Endometrium (tissue), 2 donors: ENCODE measurements around the gene SGMS2.
A peak's percentile ranks its signal among the peaks of the same experiment; 100 is the strongest.

Experiments used
- FAIRE-seq: peaks from 2 replicates; lab custom pipeline; 2012; peaks lifted over from hg19 to GRCh38; lab: Jason Lieb, UNC
- donor health status: control.
- donor health status: control.

SGMS2 gene

DNA sequence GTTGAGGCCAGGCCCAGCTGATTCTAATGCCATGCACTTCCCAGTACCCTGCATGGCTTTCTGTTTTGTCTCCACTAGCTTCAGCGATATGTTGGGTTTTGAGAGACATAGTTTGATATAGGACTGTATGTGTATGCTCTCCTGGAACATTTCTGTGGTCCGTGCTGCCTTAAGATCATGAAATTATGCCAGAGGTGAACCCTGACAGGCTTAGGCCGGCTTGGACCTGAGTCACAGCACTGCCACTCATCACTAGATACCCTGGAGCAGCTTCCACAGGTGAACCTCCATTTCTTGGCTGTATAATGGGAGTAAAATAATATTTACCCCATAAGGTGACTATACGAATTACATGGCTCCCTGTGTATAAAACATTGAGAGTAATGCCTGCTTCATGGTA, 6.4 kb downstream of the SGMS2 start:
- no peak for FAIRE-seq

DNA sequence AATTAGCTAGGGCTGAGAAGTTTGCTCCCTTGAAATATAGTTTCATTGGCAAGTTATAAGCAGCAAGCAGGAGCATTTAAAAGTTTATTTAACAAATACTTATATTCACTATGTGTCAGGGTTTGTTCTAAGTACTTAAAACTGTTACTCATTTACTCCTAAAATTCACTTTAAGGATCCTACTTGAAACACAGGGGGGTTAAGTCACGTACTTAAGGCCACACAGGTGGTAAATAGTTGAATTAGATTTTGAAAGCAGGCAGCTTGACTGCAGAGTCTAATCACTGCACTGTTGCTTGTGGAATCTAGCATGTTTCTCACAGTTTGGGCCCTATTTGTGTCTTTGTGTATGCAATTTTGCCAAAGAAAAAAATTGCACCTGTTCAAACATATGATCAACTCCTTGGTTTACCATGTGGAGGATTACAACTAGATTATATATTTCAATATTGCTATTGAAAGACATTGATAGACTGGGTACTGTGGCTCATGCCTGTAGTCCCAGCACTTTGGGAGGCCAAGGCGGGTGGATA, 7.6 kb downstream of the SGMS2 start:
- FAIRE-seq: no peak

DNA sequence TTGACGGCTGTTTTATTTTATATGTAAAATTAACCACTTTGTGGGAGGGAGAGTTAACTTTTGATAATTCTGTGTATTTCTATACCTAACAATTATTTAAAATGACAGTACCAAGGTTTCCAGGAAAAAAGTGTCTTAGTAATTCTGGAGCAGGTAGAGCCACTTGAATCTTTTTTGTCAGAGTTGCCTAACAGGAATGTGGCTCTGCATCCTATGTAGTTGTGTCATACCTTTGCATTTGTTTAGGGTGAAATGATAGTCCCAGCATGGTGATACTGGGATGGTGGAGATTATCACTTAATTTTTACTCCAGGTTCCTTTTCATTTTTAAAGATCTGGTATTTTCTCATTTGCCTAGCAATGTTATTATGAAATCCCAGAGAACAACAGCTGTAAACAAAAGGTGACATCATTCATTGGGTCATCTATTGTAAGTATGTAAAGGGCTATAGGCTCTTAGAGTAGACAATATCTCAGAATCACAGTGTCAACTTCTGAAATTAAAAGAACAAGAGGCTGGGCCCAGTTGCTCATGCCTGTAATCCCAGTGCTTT, 9.6 kb downstream of the SGMS2 start:
- no peak for FAIRE-seq

DNA sequence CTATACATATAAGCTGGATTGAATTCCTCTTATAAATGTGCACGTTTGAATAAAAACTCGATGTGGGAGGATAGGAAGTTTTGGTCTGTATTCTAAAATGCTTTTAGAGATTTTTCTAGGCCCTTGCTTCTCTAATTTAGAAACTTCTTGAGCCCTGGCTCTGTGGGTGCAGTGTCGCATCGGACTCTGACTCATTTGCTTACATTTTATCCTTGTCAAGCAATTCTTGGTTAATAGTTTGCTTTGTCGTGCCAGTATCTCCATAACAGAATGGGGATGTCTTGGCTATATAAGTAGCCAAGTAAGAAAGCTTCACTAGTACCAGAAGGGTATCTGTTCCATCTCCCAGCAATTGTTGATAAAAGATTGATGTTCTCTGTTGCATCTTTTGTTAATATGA, 10.7 kb downstream of the SGMS2 start:
- FAIRE-seq: no peak

DNA sequence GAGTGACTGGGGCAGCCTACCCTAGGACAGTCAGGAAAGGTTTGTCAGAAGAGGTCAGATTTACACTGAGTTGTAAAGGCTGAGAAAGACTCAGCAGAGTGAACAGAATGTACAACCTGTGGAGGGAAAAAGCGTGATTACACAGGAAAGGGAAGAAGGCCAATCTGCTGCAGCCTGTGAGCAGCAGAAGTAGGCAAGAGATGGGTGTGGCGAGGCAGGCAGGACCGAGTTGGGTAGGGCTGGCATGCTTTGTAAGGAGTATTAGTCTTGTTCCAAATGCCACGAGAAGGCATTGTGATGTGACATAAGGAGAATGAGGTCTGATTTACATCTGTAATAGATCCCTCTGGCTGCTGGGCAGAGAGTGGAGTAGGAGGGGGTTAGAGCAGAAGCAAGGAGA, 12.6 kb downstream of the SGMS2 start:
- FAIRE-seq: no peak

DNA sequence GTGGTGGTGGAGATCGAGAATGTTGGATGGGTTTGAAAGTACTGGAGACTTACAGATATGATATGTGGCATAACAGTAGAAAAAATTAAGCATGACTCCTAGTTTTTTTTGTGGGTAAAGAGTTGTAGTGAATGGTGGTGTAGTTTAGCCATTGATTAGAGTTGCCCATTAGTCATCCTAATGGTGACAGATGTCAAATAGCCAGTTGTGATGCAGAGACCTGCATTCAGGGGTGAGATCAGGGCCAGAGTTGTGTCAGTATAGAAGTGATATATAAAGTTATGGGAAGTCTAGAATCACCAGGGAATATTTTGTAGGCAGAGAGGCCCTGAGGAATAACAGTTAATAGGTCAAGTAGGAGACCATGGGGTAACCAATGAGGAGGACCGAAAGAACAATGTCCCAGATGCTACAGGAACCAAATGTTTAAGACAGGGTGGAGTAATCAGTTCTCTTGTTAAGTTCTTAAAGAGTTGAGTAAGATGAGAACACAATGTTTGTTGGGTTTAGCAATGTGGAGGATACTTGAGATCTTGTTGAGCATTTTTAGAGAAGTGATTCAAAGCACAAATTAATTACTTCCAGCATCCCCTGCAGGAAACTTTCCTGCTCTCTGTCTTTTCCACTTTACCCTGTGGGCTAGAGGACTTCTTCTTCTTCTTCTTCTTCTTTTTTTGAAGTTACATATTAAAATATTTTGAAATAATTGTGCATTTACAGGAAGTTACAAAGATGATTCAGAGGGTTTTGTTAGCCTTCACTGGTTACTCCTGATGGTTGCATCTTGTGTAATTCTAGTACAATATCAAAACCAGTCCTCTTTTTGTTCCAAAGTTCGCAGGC, 13.3 kb downstream of the SGMS2 start:
- no peak for FAIRE-seq

DNA sequence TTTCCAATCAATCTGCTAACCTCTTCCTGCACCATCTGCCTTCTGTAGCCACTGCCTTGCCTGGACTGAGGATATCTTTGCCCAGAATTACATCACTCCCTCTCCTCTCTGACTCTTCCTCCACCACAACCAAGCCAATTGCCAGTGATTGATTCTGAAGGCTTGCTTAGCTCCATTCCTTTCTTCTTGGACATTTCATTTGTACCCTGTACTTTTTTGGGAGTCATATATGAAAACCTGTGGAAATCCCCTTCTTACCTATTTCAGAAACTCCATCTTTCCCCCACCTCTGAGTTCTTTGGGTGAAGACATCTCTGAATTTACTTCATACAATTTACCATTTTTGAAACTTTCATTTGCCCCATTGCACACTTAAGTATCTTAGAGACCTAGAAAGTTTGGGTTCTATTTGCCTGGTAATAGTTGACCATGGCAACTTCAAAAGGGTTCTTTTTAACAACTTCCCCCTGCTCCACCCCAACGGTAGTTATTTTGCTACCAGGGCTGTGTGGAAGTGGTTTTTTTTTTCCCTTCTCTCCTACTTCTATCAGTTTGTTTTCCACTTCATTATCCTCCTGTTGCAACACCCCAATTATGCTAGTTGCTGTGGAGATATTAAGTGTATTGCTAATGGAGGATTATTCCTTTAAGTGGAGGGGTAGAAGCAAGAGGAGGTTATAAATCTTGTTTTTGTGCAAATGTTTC, 14.3 kb downstream of the SGMS2 start:
- no peak for FAIRE-seq

DNA sequence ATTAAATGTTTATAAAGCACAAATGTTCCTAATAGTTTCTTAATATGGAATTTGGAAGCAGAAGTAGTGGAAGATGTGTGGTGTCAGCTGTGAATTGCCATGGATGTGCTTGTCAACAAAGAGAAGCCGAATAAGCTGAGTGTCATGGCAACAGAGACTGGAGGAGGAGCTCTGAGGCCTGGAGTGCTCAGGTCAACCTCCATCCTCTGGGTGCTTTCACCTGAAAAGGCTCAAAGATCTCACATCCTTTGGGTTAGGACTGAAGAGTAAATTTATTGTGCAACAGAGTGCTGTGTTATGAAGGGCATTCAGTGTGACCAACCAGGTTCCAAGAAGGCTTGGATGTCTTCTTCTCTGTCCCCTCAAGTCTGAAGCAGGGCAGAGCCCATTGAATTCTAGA, 18.7 kb downstream of the SGMS2 start:
- no peak for FAIRE-seq

DNA sequence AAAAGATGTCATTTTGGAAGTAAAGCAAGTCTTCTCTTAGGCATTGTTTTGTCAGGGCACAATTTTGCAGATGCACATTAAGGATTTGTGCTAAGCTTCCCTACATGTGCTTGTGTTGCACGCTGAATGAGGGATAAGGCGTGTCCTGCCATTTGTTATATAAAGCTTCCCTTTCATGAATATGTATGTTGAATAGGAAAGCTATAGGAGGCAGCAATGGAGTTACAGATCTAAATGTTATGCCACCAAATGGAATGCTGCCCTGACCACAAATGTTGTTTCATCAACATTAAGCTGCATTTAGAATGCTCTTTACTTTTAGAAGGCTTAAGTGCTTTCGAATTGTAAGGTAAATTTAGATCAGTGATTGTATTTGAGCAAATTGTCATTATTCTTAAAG, 20.9 kb downstream of the SGMS2 start:
- FAIRE-seq: no peak

DNA sequence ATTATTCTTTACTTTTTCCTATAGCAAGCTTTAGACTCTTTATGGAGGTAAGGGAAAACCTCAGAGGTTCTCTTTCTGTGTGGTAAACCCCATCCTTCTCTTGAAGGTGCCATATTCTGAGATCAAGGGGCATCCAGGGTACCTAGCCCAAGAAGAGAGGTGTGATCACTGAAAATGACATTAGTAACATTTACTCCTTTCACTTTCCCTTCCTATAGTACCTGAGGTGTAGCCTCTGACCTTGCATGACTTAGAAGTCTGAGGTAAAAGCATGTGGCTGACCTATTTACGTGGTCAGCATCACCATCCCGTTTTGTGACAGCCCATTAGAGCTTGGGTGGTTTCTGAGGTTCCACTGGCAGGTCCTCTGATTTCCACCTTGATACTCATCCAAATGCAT, 25.7 kb downstream of the SGMS2 start:
- FAIRE-seq: no peak

DNA sequence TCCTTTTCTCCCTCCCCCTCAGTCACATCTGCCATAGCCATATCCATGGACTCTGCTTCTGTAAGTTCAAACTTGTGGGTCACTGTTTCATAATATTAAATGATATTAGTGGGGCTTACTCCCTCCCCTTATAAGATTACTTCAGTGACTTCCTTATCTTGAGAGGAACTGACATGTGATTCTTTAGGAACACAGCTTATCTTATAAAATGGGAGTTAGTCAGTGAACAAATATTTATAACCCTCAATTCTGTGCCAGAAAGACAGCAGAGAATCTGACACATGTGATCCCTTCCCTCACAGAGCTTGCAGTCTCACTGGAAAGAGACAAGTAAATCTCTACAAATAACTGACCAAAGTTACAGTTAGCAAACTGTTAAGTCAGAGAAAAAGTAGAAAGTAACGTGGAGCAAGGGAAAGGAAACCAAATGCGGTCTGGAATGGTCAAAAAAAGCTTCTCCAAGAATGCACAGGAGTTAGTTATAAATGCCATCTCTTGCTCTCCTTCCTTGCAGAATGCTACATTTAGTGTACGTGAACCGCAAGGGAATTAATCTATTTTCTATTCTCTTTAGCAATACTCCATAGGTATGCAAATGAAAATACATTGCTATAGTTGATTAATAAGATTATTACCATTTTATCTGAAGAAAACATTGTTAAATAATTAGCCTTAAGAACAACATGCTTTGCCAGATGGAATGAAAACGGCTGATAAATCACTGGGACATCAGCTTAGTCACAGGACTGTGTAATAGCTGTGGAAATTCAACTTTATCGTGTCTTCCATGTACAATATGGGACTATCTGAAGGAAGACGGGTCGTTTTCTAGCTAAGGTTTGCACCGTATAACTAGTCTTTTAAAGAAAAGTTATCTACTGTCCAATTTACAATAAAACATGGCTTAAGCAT, 29.0 kb downstream of the SGMS2 start:
- FAIRE-seq: no peak

DNA sequence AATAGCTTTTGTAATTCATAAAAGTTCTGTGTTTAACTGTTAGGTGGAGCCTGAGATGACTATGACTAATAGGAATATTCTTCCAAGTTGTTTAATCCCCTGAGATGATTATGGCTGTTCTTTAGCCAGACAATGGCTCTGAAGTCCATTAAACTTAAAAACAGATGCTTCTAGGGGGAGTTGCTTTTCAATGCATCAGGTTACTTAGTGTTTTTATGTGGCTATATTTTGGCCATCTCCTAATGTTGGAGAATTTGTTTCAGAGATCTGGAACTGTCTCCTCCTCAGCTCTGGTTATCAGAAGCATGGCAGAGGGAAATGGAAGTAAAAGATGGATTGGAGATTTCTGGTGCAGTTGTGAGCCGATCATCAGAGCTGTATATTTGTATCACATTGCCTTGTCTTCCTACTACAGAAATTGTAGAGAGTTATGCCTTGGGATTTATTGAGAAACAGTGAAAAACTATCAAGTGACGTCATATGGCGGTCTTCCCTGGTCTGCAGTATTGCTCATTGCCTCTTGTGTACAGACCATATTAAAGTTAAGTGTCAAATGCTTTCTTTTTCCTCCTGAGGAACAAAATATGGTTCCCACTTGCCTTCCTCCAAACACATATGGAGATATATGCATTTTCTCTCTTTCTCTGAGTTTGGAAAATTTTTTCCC, 29.8 kb downstream of the SGMS2 start:
- peak; percentile 29 for FAIRE-seq

DNA sequence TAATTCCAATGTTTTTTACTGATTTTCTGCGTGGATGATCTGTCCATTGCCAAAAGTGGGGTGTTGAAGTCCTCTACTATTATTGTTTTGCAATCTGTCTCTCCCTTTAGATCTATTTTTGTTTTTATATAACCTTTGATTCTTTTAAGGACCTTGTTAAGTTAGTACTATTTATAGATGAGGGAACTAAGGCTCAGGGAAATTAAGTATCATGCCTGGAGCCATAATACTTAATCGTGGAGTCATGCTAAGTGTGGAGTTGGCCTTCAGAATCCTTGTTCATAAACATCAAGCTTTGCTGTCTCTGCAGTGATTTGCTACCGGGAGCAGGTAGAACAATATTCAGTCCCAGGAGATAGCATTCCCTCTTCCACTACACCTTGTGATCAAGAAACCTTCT, 31.0 kb downstream of the SGMS2 start:
- FAIRE-seq: no peak

DNA sequence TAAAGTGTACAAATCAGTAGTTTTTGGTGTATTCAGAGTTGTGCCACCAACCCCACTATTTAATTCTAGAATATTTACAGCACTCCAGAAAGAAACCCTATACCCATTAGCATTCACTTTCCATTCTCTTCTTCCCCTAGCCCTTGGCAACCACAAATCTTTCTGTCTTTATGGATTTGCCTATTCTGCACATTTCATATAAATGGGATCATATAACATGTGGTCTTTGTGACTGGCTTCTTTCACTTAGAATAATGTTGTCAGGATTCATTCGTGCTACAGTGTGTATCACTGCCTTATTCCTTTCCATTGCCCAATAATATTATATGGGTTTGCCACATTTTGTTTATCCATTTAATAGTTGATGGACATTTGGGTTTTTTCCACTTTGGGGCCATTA, 32.2 kb downstream of the SGMS2 start:
- no peak for FAIRE-seq

DNA sequence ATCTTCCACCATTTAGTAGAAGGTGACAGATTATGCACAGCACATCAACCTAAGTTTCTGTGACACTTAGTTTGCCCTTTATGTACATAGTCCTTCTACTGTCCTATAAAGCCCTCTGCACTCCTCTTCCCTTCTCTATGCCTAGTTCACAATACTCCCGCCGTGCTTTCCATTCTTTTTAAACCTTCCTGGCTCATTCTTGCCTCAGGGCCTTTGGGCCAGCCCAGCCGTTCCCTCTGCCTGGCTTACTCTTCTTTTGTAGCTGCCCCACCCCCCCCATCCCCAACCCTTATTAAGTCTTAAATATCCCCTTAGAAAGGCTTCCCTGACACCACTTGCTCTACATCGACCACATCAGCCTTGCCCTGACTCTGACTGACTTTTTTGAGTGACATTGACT, 33.0 kb downstream of the SGMS2 start:
- no peak for FAIRE-seq

DNA sequence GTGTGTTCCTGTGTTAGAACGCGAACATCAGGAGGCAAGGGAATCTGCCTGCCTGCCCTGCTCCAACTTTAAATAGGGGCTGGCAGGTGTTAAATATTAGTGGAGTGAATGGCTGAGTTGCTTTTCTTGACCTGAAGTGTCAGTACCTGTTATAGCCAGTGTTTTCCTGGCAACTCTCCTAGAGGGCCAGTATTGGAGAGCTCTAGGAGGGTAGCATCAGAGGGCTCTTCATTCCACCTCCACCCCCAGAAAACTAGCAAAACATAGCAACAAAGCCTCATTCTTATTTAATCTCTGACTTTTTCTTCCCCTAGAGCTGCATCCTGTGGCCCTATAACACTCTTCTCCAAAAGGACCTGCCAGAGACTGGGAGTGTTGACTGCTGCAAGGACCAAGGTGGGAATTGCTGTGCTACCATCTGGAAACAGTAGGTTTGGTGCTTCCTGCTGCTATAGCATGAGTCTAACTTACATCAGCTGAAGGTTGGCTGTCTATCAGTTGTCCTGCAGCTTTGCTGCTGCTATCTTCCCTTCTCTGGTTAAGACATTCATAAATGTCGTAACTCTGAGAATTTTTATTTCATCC, 33.5 kb downstream of the SGMS2 start:
- no peak for FAIRE-seq

DNA sequence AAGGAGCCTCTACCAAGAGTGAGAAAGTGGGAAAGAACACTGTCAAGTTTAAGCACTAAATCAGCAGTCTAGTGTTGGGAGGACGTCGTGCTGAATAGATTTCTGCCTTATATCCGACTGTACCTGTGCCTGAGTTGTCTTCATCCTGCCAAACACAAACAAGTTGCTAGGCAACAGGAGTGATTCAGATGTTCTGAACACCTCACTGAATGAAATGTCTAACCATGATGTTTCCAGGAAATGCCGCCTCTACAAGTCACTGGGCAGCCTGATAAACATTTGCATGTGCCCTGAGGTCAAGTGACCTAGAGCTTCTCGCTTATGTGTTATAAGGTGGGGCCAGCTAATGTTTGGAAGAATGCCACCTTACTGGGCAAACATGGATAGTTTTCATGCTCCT, 37.9 kb downstream of the SGMS2 start:
- FAIRE-seq: no peak

DNA sequence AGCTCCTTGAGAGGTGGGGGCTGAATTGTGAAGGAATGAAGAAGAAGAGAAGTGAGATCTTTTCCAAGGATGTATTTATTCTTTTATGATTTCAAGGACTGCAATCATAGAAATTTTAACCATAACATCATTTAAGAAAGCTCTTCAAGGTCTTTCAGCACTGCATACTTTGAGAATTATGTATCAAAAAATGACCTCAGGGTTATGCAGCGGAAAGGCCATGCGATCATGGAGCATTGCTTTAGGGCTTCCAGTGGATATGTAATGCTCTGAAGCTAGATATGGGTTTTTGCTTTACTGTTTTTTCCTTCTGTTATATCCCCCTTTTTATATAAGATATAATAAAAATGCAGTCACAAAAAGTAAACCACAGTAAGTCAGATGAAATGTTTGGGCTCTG, 38.7 kb downstream of the SGMS2 start:
- FAIRE-seq: no peak

DNA sequence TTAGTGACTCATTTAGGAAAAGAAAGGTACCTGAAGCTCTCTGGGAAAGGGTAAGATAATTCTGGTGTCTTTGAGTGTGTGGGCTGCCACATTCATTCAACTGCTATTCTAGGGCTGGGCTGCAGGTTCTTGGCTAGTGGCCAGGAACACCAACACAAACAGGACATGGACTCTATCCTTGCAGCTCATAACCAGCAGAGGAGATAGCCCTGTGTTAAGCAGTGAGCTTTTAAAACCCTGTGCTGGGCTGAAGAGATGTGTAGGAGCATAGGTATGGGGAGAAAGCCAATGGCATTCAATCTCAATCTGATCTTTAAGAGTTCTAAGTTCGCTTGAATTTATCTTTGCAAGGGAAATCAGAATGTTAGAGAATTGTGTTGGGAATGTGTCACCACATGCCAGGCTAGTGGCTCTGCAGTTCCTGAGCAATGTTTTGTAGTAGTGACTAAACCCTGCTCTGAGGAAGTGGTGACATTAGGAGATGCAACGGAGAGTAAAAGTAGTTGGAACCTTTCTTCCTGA, 39.2 kb downstream of the SGMS2 start:
- no peak for FAIRE-seq

DNA sequence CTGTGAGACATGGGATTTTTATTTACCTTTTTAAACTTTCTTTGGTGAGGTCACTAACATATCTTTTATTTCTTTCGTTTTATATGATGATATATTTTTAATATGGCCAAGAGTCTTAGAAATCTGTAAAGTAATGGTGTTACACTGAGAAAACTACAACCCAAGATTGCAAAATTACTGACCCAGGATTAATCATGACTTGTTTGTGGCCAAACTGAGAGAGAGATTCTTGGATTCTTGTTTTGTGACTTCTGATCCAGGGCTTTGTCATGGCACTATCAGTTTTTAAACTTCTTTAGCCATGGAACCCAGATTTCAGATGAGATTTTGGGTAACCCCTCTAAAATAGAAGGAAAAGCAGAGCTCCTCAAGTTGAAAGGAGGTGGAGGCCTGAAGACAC, 42.0 kb downstream of the SGMS2 start:
- no peak for FAIRE-seq

DNA sequence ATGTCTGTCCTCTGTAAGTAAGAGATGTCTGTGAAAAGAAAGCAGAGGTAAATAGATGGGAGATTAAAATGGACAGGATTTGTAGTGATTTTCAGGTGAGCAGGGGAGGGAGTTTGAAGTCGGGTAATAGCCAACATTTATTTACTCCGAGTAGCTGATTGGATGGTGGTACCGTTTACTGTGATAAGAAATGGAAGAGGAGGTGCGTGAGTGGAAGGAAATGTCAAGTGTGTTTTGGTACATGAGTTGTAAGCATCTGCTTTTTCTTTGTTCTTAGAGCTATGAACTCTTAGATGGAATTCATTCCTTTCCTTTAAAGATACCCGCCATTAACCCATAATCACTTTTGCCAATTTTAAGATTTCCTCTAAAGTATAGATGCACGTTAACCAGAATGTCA, 45.5 kb downstream of the SGMS2 start:
- FAIRE-seq: no peak
